GM10248 (cell line): Measurements from ENCODE around the gene PIK3C2B.

Experiments used
- CTCF ChIA-PET: fragments of 300-600 bp; sonication (Branson Sonifier 250); formaldehyde crosslinking; extraction: SDS; loops from one replicate; lab custom pipeline; 2021; ENCODE audit warnings: antibody characterized with exemption; lab: Yijun Ruan, JAX
- POLR2A ChIA-PET: fragments of 350-650 bp; sonication (Branson Sonifier 250); formaldehyde crosslinking; extraction: SDS; loops from one replicate; lab custom pipeline; 2020; ENCODE audit warnings: antibody characterized with exemption; lab: Yijun Ruan, JAX
- DNase-seq: peaks from one replicate; pipeline ENCODE4 v3.0.0; 2012; ENCODE audit errors: extremely low spot score
- TF ChIP-seq, protein P1 (sequence below): IDR thresholded peaks from 2 replicates; pipeline ENCODE4 v1.5.1; 2012; ENCODE audit warnings: mild to moderate bottlenecking, low read depth; ENCODE audit errors: extremely low read depth, missing control alignments, control extremely low read depth

Gene PIK3C2B

DNA sequence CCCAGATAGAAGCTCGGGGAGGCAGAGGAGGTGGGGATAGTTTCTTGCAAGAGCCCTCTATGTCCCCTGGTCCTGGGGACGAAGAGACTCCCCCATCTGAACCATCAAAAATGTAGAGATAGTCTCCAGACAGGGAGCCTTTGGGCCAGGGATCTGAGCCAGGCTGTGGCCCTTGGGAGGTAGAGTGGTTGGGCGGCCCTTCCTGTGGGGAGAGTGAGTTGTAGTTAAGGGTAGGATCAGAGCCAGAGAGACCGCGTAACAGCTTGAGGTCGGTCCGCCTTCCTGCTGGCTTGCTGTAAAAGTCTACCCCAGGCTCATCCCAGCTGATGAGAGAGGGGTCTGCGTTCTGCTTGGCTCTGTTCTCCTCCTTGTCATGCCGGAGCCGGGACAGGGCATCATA lies 25.3 kb downstream of the PIK3C2B start:
- POLR2A ChIA-PET, result no interaction called here
- DNase-seq, result no peak
- TF ChIP-seq, protein P1, sequence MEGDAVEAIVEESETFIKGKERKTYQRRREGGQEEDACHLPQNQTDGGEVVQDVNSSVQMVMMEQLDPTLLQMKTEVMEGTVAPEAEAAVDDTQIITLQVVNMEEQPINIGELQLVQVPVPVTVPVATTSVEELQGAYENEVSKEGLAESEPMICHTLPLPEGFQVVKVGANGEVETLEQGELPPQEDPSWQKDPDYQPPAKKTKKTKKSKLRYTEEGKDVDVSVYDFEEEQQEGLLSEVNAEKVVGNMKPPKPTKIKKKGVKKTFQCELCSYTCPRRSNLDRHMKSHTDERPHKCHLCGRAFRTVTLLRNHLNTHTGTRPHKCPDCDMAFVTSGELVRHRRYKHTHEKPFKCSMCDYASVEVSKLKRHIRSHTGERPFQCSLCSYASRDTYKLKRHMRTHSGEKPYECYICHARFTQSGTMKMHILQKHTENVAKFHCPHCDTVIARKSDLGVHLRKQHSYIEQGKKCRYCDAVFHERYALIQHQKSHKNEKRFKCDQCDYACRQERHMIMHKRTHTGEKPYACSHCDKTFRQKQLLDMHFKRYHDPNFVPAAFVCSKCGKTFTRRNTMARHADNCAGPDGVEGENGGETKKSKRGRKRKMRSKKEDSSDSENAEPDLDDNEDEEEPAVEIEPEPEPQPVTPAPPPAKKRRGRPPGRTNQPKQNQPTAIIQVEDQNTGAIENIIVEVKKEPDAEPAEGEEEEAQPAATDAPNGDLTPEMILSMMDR, result no peak
- CTCF ChIA-PET, result interaction anchor here (0.8 to 2.0 kb wide), 4 partner anchors 10 to 338 kb away, joined by 3 to 11 read pairs (median 4); no protein-coding TSS in a partner anchor

DNA sequence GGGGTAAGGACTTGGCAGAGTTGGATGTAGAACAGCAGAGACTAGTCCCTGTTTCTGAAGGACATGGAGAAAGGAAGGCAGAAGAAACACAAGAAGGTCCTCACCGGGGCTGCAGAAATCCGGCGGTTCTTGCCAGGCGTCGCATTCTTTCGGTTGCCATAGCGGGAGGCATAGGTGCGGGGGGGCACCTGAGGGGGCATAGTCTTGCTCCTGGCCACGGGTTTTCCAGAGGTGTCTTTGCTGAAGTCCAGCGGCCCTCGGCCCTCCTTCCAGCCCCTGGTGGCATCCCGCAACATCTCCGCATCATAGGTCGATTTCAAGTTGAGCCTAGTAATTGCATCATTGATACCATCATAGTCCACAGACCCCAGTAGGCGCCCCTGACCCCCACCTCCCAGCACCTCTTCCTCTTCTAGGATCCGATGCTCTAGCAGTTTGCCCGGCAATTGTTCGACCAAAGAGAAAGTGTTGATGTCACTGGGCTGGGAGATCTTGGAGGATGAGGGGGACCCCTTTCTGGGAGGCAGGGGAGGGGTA lies 25.8 kb downstream of the PIK3C2B start:
- TF ChIP-seq, protein P1, result no peak
- no peak for DNase-seq
- POLR2A ChIA-PET, result no interaction called here
- CTCF ChIA-PET, result interaction anchor here (0.8 to 2.0 kb wide), 4 partner anchors 10 to 338 kb away, joined by 3 to 11 read pairs (median 4); no protein-coding TSS in a partner anchor

DNA sequence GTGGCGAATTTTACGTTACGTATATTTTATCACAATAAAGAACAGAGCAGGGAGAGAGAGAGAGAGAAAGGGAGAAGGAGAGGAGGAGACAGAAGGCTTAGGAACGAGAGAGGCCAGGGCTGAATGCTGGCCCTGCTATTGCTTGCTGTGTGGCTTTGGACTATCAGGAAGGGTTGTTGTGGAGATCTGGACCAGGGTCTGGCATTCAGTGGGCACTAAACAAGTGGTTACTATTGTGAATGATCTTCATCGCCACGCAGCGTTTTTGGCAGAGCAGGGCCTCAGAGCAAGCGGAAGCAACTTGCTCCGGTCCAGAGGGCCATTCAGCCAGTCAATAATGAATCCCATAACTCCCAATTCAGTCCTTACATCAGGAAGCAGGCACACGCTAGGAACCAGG lies 26.4 kb downstream of the PIK3C2B start:
- TF ChIP-seq, protein P1, result no peak
- DNase-seq, result no peak
- CTCF ChIA-PET, result interaction anchor here (43.1 kb wide), 1 partner anchor 23 kb away, joined by 1775 read pairs; the partner anchor contains the start of gene PIK3C2B
- POLR2A ChIA-PET, result no interaction called here

DNA sequence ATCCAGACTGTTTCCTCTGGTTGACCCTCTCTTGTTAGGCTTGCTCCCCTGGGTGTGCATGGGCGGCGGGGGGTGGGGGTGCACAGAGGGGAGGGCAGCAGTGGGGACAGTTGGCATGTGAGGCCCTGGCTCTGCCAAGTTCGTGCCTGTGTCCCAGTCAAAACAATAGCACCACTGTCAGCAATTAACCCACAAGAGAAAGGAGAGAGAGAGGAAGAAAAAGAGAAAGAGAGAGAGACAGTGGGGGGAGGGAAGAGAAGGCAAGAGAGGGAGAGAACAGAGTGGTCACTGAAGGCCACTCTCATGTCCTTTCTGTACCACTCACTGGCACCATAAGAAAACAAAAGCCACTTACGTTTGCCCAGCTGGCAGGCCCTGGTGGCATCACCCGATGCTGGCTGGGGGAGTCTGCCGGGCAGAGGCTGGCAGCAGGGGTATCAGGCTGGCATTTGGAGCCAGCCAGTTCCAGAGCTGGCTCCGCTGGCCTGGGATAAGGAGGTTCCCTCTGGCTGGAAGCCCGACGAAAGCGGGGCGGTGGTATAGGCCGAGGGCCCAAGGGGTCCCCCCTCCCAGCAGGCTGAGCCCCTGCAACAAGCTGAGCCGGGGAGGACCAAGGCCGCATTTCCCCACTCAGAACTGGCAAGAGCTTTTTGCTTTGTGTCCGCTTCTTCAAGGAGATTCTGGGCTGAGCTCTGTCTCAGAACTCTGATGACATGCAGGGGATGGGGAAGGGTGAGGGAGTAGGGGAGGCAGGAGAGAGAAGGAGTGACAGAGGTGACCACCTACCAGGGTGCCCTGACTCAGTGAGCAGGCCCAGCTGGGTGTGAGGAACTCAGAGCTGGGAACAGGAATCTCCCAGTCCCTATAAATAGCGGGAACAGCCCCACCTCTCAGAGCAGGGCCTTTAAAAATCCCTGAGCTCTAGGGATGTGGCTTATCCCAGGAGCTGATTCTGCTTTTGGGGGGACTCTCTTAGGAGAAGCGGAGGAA lies 27.9 kb downstream of the PIK3C2B start:
- no peak for DNase-seq
- TF ChIP-seq, protein P1, result no peak
- POLR2A ChIA-PET, result interaction anchor here (0.5 to 1.5 kb wide), 9 partner anchors 12 to 1145 kb away, joined by 3 to 5 read pairs (median 3); partner anchors contain the start of gene PIK3C2B
- CTCF ChIA-PET, result interaction anchor here (1.0 to 43.1 kb wide), 9 partner anchors 10 to 341 kb away, joined by 3 to 1775 read pairs (median 8); partner anchors contain the start of gene PIK3C2B

DNA sequence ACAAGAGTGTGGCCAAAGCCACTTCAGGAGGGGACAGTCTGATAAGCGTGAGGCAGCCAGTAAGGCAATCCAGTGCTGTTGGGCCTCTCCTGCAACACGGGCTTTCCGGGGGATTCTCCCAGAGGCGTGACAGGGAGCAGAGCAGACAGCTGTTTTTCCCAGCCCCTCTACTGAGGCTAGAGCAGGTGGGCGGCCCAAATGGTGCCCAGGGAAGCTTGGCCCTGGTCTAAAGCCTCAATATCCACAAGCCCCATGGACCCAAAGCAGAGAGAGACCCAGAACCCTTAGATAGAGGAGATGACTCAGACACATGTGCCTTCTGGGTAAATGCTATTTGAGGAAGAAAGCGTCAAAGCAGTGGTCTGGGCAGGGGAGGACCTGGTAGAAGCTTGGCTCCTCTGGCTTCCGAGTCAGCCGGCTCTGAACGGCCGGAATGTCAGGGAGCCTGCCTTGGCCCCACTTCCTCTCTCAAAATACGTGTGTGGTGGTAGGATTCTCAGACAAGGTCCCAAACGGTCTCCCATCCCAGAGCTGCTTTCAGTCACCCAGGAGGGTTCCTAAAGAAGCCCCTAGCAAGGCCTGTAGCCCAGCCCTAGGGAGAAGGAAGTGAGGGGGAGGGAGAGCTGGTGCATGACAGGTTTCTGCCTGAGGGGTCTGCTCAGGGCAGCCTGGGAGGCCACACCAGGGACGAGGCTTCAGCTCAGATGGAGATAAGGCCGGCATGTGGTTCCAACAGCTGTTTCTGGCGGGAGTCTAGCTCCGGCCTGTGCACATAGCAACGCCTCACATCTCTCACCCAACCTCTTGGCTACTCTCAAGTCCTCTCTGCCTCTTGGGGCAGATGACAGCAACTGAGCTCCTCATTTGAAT lies 28.8 kb downstream of the PIK3C2B start:
- ChIA-PET POLR2A (interaction anchor here (0.5 to 1.5 kb wide), 7 partner anchors 13 to 1144 kb away, joined by 3 to 5 read pairs (median 3); partner anchors contain the start of gene PIK3C2B), CTCF (interaction anchor here (1.0 to 43.1 kb wide), 9 partner anchors 9 to 342 kb away, joined by 3 to 1775 read pairs (median 8); partner anchors contain the start of gene PIK3C2B)
- TF ChIP-seq, protein P1, result no peak
- peak; percentile 80 for DNase-seq
